Measurements from ENCODE around the gene TLCD3A.
"Not testable (repeated sequence)": the region's sequence is repeated elsewhere in the genome, so short reads cannot be mapped to it uniquely, and the experiment has no call there.

The TLCD3A gene

GRCh38 chr17:789931-790873, 57.8 kb downstream of the TLCD3A start:
- DNase-seq: not testable (repeated sequence)

- DNase-seq: not testable (repeated sequence)
These were observed 58.5 kb downstream of the TLCD3A start for GRCh38 chr17:790874-791247.

DNA sequence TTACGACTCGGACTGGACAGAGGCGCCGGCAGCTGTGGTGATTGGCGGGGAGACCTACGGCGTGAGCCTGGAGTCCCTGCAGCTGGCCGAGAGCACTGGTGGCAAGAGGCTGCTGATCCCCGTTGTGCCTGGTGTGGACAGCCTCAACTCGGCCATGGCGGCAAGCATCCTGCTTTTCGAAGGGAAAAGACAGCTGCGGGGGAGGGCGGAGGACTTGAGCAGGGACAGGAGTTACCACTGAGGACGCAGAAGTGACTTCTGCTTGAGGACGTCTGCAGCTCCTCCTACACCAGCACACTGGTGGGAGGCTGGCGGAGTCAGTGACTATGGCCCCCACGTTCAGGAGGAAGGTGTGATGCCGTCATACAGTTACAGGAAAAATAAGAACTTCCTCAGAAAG, 59.4 kb downstream of the TLCD3A start:
- no peak for DNase-seq

DNA sequence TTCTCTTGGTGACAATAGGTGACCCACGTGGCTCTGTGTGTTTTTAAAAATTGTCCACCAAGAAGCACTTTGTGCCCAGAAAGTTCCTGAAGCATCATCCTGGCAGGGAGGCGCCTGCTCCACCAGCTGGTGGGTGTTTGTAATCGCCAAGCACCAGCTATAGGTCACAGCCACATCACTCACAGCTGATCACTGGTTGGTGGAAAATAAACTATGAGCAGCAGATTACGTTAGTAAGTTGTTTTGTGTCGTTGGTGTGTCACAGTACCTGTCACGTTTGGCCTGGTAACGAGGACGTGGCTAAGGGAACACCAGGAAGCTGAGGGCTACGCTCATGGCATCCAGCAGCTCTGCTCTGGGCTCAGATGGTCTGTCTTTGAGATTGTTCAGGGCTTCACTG, 59.9 kb downstream of the TLCD3A start:
- no peak for DNase-seq
